Erythroblast (primary cell): ENCODE data around the gene MYO1D.

Experiments used
- GATA1 ChIP-seq: IDR thresholded peaks from 2 replicates; pipeline ENCODE4 v1.6.1; 2011; ENCODE audit warnings: low read depth, mild to moderate bottlenecking, control low read depth, low read length, moderate library complexity
- POLR2A ChIP-seq: IDR thresholded peaks from 2 replicates; pipeline ENCODE4 v1.6.1; 2011; ENCODE audit warnings: mild to moderate bottlenecking, low read length

GRCh38 chr17:32493571-32493970, 383.4 kb downstream of the MYO1D start:
- TF ChIP-seq POLR2A = no peak
- no peak for TF ChIP-seq GATA1
